K562 (cell line): ENCODE data around the gene CENPB.

Experiments used
- ADNP ChIP-seq: fragments of 200-800 bp; sonication (Bioruptor generic); IDR thresholded peaks from 2 replicates; pipeline ENCODE4 v1.6.1; 2016; ENCODE audit warnings: missing genetic modification characterization, missing compliant biosample characterization
- BACH1 ChIP-seq: fragments of 200-800 bp; sonication (Bioruptor generic); IDR thresholded peaks from 2 replicates; pipeline ENCODE4 v1.6.1; 2016; ENCODE audit warnings: missing genetic modification characterization, missing compliant biosample characterization
- CTCF ChIP-seq, 3 experiments: IDR thresholded peaks in 2 of 3; conservative IDR thresholded peaks in 1 of 3; 2 replicates each; pipeline ENCODE4 v1.5.1; 2011 to 2012; ENCODE audit warnings: low read length in 3 of 3, mild to moderate bottlenecking in 3 of 3, control low read depth in 2 of 3, improper control_type of control experiment in 1 of 3, inconsistent platforms in 1 of 3, low read depth in 1 of 3, mixed read lengths in 1 of 3, moderate library complexity in 1 of 3; ENCODE audit not compliant: insufficient read depth in 2 of 3
- FOXP4 ChIP-seq: sonication (generic); formaldehyde crosslinking; IDR thresholded peaks from 2 replicates; pipeline ENCODE4 v1.8.0; 2022; ENCODE audit warnings: mild to moderate bottlenecking, missing genetic modification reagents, borderline replicate concordance
- HOMEZ ChIP-seq: fragments of 250-450 bp; sonication (Bioruptor Pico); IDR thresholded peaks from 2 replicates; pipeline ENCODE4 v1.4.0; 2020; ENCODE audit warnings: mild to moderate bottlenecking, moderate library complexity
- KDM5B ChIP-seq: fragments of 200-600 bp; sonication (generic); IDR thresholded peaks from 2 replicates; pipeline ENCODE4 v1.6.1; 2012; ENCODE audit warnings: low read depth, mild to moderate bottlenecking, moderate library complexity, low read length, control low read depth, inconsistent platforms; ENCODE audit not compliant: insufficient replicate concordance
- POLR2A ChIP-seq: fragments of 450-650 bp; conservative IDR thresholded peaks from 2 replicates; pipeline ENCODE4 v1.6.1; 2016
- RCOR1 ChIP-seq, 2 experiments: IDR thresholded peaks; 2 replicates each; pipeline ENCODE4 v1.6.1; 2012; ENCODE audit warnings: low read depth in 2 of 2, low read length in 2 of 2, borderline replicate concordance in 1 of 2, improper control_type of control experiment in 1 of 2
- REST ChIP-seq, 2 experiments: fragments of 450-650 bp; formaldehyde crosslinking in 1 of 2; IDR thresholded peaks; 2 replicates each; pipeline versions ENCODE4 v1.4.0 to v1.6.1; 2014 to 2020; ENCODE audit warnings: mild to moderate bottlenecking in 2 of 2, borderline replicate concordance in 1 of 2, low read depth in 1 of 2
- STAT6 ChIP-seq: sonication (generic); formaldehyde crosslinking; IDR thresholded peaks from 2 replicates; pipeline ENCODE4 v1.8.1; 2023; ENCODE audit warnings: mild to moderate bottlenecking, missing genetic modification reagents
- TAF15 ChIP-seq: fragments of 200-400 bp; formaldehyde crosslinking; IDR thresholded peaks from 2 replicates; pipeline ENCODE4 v1.6.1; 2017; ENCODE audit warnings: mild to moderate bottlenecking, low read depth, low read length, moderate library complexity
- ZNF232 ChIP-seq: sonication (generic); formaldehyde crosslinking; IDR thresholded peaks from 2 replicates; pipeline ENCODE4 v1.8.0; 2022; ENCODE audit warnings: mild to moderate bottlenecking, missing genetic modification reagents
- ZNF449 ChIP-seq: fragments of 250-450 bp; sonication (Bioruptor Pico); IDR thresholded peaks from 2 replicates; pipeline ENCODE4 v1.8.0; 2022; ENCODE audit warnings: moderate library complexity, mild to moderate bottlenecking, inconsistent platforms
- ZNF668 ChIP-seq: fragments of 250-450 bp; sonication (Bioruptor Pico); IDR thresholded peaks from 2 replicates; pipeline ENCODE4 v1.8.0; 2022; ENCODE audit warnings: mild to moderate bottlenecking, inconsistent platforms

- TF ChIP-seq KDM5B (no peak), ZNF232 (CRISPR knock-in tag) (no peak), CTCF (IDR thresholded peaks at IDR 0.05 in 2 of 3, conservative IDR thresholded peaks at IDR 0.05 in 1 of 3; ENCODE audit: insufficient read depth in 2 of 3, low read depth in 1 of 3, low read length in 3 of 3) (0 out of 6 replicates have a peak, but pooled peaks of 1 of the 3 experiments have one; percentile 8), REST (IDR thresholded peaks at IDR 0.05; ENCODE audit: borderline replicate concordance) (no peak), REST (CRISPR knock-in tag; IDR thresholded peaks at IDR 0.05; ENCODE audit: low read depth) (no peak), FOXP4 (CRISPR knock-in tag) (no peak), STAT6 (no peak), ZNF449 (CRISPR knock-in tag) (no peak), TAF15 (no peak), ZNF668 (no peak), HOMEZ (CRISPR knock-in tag) (no peak), BACH1 (no peak), POLR2A (no peak), ADNP (tag) (no peak), RCOR1 (IDR thresholded peaks at IDR 0.05; ENCODE audit: borderline replicate concordance in 1 of 2, low read depth in 2 of 2, low read length in 2 of 2) (no peak)
Observed at GRCh38 chr20:3786126-3786484, 435 bp downstream of the CENPB start.
